OCI-LY3 (cell line): ENCODE measurements around the gene RPL6.

Experiments
- CTCF ChIP-seq: fragments of 200-600, 300-600 bp; sonication (generic); IDR thresholded peaks from 2 replicates; pipeline ENCODE4 v1.5.1; 2014; ENCODE audit warnings: antibody characterized with exemption, low read length, low read depth
- EZH2phosphoT487 ChIP-seq: fragments of 200-600 bp; shearing (Covaris generic); IDR thresholded peaks from 2 replicates; pipeline ENCODE4 v1.6.1; 2018; ENCODE audit warnings: antibody characterized with exemption, mixed run types, low read depth

DNA sequence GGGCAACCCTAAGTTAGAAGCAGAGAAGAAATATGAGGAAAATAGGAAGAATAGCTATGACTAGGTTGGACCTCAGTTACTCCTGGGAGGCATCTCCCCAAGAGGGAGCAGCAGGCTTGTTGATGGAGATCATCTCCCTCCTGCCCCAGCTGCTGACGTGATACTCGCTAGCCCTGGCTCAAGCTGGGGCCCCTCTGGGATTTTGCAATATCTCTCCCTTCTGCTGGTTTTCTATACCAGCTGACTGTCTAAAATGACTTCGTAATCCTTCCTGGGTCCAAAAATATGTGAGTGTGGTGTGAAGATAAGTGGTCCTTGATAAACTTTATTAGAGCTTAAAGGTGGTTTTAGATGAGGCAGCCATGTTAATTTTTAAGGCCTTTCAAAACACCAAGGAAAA lies 22.7 kb downstream of the RPL6 start:
- TF ChIP-seq CTCF (no peak), EZH2phosphoT487 (no peak)
